SK-N-SH (cell line): Measurements from ENCODE around the gene B3GALT5. TPM values are rescaled to one million over a fixed set of nuclear protein-coding genes. Genes with fewer than 3 reads are reported as not detected.

ENCODE experiments used
- CTCF ChIA-PET: fragments of 300-600, 350-600 bp; formaldehyde crosslinking; extraction: SDS; loops from one replicate; lab custom pipeline; 2021; lab: Yijun Ruan, JAX
- POLR2A ChIA-PET: fragments of 350-600 bp; sonication (Branson Sonifier 250); formaldehyde crosslinking; extraction: SDS; loops from one replicate; lab custom pipeline; 2020; ENCODE audit warnings: antibody characterized with exemption, inconsistent platforms; lab: Yijun Ruan, JAX
- DNase-seq: peaks from one replicate; pipeline ENCODE4 v3.0.0; 2012
- H2AFZ ChIP-seq: fragments of 200-600 bp; sonication (generic); 2 replicates; pipeline ENCODE4 v1.8.1; 2016; ENCODE audit warnings: antibody characterized with exemption, mild to moderate bottlenecking, low read depth
- H3F3A ChIP-seq: fragments of 200-600 bp; sonication (generic); replicated peaks from 2 replicates; pipeline ENCODE3; 2016; ENCODE audit warnings: antibody characterized with exemption, mild to moderate bottlenecking; ENCODE audit not compliant: insufficient read depth
- H3K27ac ChIP-seq, 2 experiments: fragments of 200-500 bp in 1 of 2; fragments of 200-600 bp in 1 of 2; sonication (Bioruptor generic) in 1 of 2; sonication (generic), shearing (Covaris generic) in 1 of 2; 2 replicates each; pipeline versions ENCODE4 v1.5.1 to v1.6.1; 2014 to 2016; ENCODE audit warnings: low read depth in 2 of 2, inconsistent platforms in 1 of 2, low read length in 1 of 2, mild to moderate bottlenecking in 1 of 2, mixed read lengths in 1 of 2
- H3K27me3 ChIP-seq: fragments of 200-600 bp; sonication (generic), shearing (Covaris generic); 2 replicates; pipeline ENCODE4 v1.6.1; 2016; ENCODE audit warnings: mixed run types; ENCODE audit not compliant: insufficient read depth
- H3K36me3 ChIP-seq, 2 experiments: fragments of 200-500 bp in 1 of 2; fragments of 200-600 bp in 1 of 2; sonication (Bioruptor generic) in 1 of 2; sonication (generic) in 1 of 2; replicated peaks in 1 of 2; 2 replicates each; pipeline versions ENCODE3 to v1.5.1; 2014 to 2016; ENCODE audit warnings: low read length in 1 of 2, mild to moderate bottlenecking in 1 of 2; ENCODE audit not compliant: insufficient read depth in 2 of 2, control insufficient read depth in 1 of 2
- H3K4me1 ChIP-seq, 2 experiments: fragments of 200-500 bp in 1 of 2; fragments of 200-600 bp in 1 of 2; sonication (Bioruptor generic) in 1 of 2; sonication (generic), shearing (Covaris generic) in 1 of 2; 2 replicates each; pipeline versions ENCODE4 v1.5.1 to v1.6.1; 2014 to 2016; ENCODE audit warnings: low read depth in 1 of 2, low read length in 1 of 2, mixed run types in 1 of 2; ENCODE audit not compliant: insufficient read depth in 2 of 2, control insufficient read depth in 1 of 2
- H3K4me2 ChIP-seq: fragments of 200-600 bp; sonication (generic), shearing (Covaris generic); 2 replicates; pipeline ENCODE4 v1.6.1; 2017; ENCODE audit warnings: mixed run types
- H3K4me3 ChIP-seq, 2 experiments: fragments of 200-500 bp in 1 of 2; fragments of 200-600 bp in 1 of 2; sonication (Bioruptor generic) in 1 of 2; sonication (generic), shearing (Covaris generic) in 1 of 2; 2 replicates each; pipeline versions ENCODE4 v1.5.1 to v1.8.1; 2014 to 2016; ENCODE audit warnings: low read depth in 2 of 2, inconsistent platforms in 1 of 2, low read length in 1 of 2, mild to moderate bottlenecking in 1 of 2, mixed read lengths in 1 of 2, moderate library complexity in 1 of 2
- H3K79me2 ChIP-seq: fragments of 200-600 bp; sonication (generic); 2 replicates; pipeline ENCODE4 v1.8.1; 2017; ENCODE audit warnings: mild to moderate bottlenecking; ENCODE audit not compliant: insufficient read depth
- H3K9ac ChIP-seq: fragments of 200-600 bp; sonication (generic); 2 replicates; pipeline ENCODE4 v1.6.1; 2017; ENCODE audit warnings: mixed run types
- H3K9me2 ChIP-seq: fragments of 200-600 bp; sonication (generic); 2 replicates; pipeline ENCODE4 v1.6.1; 2017; ENCODE audit warnings: mixed run types
- H3K9me3 ChIP-seq: fragments of 200-600 bp; sonication (generic); 2 replicates; pipeline ENCODE4 v1.6.1; 2017; ENCODE audit warnings: mixed run types, mild to moderate bottlenecking, moderate library complexity
- H4K20me1 ChIP-seq: fragments of 200-600 bp; sonication (generic); 2 replicates; pipeline ENCODE4 v1.6.1; 2017; ENCODE audit warnings: mild to moderate bottlenecking, mixed run types; ENCODE audit not compliant: insufficient read depth
- ELF1 ChIP-seq: IDR thresholded peaks from 2 replicates; pipeline ENCODE4 v1.4.0; 2012
- EP300 ChIP-seq, 2 experiments: IDR thresholded peaks; 2 replicates each; pipeline versions ENCODE4 v1.4.0 to v1.6.1; 2012; ENCODE audit warnings: borderline replicate concordance in 1 of 2, low read depth in 1 of 2, low read length in 1 of 2
- FOSL2 ChIP-seq: IDR thresholded peaks from 2 replicates; pipeline ENCODE4 v1.4.0; 2012; ENCODE audit warnings: low read depth, mild to moderate bottlenecking, moderate library complexity, borderline replicate concordance
- FOXJ3 ChIP-seq: sonication (generic); formaldehyde crosslinking; IDR thresholded peaks from 2 replicates; pipeline ENCODE4 v1.5.1; 2020; ENCODE audit warnings: mild to moderate bottlenecking, missing genetic modification reagents
- GABPA ChIP-seq: IDR thresholded peaks from 2 replicates; pipeline ENCODE4 v1.4.0; 2012; ENCODE audit warnings: low read depth, mild to moderate bottlenecking
- MEF2A ChIP-seq: IDR thresholded peaks from 2 replicates; pipeline ENCODE4 v1.4.0; 2012; ENCODE audit warnings: low read depth, borderline replicate concordance
- NRF1 ChIP-seq: IDR thresholded peaks from 2 replicates; pipeline ENCODE4 v1.6.1; 2012; ENCODE audit warnings: low read depth, mild to moderate bottlenecking, low read length
- RFX5 ChIP-seq: IDR thresholded peaks from 2 replicates; pipeline ENCODE4 v1.6.1; 2012; ENCODE audit warnings: mild to moderate bottlenecking, improper control_type of control experiment, low read length
- TCF12 ChIP-seq: IDR thresholded peaks from 2 replicates; pipeline ENCODE4 v1.4.0; 2012
- TEAD4 ChIP-seq: IDR thresholded peaks from 2 replicates; pipeline ENCODE4 v1.4.0; 2012; ENCODE audit warnings: mild to moderate bottlenecking, borderline replicate concordance; ENCODE audit not compliant: insufficient read depth
- WGBS: methylation state at CpG from one replicate; pipeline ENCODE4 v1.1.6; 2017; ENCODE audit warnings: low lambda C conversion rate; 5-methylcytosine and 5-hydroxymethylcytosine counted together
- polyA plus RNA-seq, 3 experiments: library from polyadenylated mRNA; depleted of rRNA; stranded (reverse); fragments of >200 nt; gene quantifications; 2 replicates each; pipeline ENCODE4 v1.2.3, GENCODE V29; 2012
- TF ChIP-seq, protein P1 (sequence below): fragments of 150-350 bp; IDR thresholded peaks from 2 replicates; pipeline ENCODE4 v1.6.1; 2017; ENCODE audit warnings: antibody characterized with exemption, low read length, low read depth, borderline replicate concordance
- TF ChIP-seq, protein P2 (sequence below): IDR thresholded peaks from 2 replicates; pipeline ENCODE4 v1.4.0; 2012; ENCODE audit warnings: low read depth, borderline replicate concordance
- TF ChIP-seq, protein P3 (sequence below): IDR thresholded peaks from 2 replicates; pipeline ENCODE4 v1.4.0; 2012; ENCODE audit warnings: low read depth, borderline replicate concordance

The B3GALT5 gene
- polyA plus RNA-seq, 1 of the 3 experiments (the other 2 are of a cell fraction), result 0.35 TPM

DNA sequence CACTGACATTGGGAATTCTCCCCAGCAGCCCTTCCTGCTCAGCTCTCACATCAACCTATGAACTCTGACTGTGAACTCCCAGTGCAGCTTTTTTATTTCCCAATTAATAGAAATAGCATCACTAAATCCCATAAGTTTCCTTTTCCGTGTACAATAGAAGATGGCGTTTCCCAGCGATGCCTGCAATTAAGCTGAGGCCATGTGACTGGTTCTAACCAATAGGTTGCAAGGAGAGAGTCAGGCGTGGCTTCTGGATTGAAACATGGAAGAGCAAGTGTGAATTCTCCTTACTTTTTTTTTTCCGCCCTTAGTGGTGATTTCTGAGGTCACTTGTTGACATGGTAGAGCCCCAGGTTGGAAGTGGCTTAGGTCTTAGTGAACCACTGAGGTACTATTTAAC, 73.3 kb downstream of the B3GALT5 start:
- Histone ChIP-seq H3K9ac (no peak overlapping the region), H3K36me3 (no peaks in the 10 kb centered on the region), H3K9me3 (no peaks in the 10 kb centered on the region), H3K4me2 (no peak overlapping the region), H3K4me1 (no peaks in the 10 kb centered on the region), H2AFZ (no peak overlapping the region), H3K27ac (no peak overlapping the region), H3K79me2 (no peaks in the 10 kb centered on the region), H3K9me2 (no peaks in the 10 kb centered on the region), H3K4me3 (no peak overlapping the region), H4K20me1 (no peaks in the 10 kb centered on the region), H3K27me3 (no peaks in the 10 kb centered on the region), H3F3A (no peaks in the 10 kb centered on the region)
- TF ChIP-seq RFX5 (no peak), NRF1 (no peak), TEAD4 (no peak), ELF1 (no peak), GABPA (no peak), EP300 (IDR thresholded peaks at IDR 0.05; ENCODE audit: borderline replicate concordance in 1 of 2, low read depth in 1 of 2, low read length in 1 of 2) (no peak), FOSL2 (no peak)
- TF ChIP-seq, protein P1, sequence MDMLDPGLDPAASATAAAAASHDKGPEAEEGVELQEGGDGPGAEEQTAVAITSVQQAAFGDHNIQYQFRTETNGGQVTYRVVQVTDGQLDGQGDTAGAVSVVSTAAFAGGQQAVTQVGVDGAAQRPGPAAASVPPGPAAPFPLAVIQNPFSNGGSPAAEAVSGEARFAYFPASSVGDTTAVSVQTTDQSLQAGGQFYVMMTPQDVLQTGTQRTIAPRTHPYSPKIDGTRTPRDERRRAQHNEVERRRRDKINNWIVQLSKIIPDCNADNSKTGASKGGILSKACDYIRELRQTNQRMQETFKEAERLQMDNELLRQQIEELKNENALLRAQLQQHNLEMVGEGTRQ, result no peak
- no peak for DNase-seq
- ChIA-PET CTCF (interaction anchor here (0.9 to 1.4 kb wide), 4 partner anchors 10 to 168 kb away, joined by 3 read pairs; no protein-coding TSS in a partner anchor), POLR2A (no interaction called here)
- WGBS, result 75% methylated on average over 5 of the region's 5 CpGs

DNA sequence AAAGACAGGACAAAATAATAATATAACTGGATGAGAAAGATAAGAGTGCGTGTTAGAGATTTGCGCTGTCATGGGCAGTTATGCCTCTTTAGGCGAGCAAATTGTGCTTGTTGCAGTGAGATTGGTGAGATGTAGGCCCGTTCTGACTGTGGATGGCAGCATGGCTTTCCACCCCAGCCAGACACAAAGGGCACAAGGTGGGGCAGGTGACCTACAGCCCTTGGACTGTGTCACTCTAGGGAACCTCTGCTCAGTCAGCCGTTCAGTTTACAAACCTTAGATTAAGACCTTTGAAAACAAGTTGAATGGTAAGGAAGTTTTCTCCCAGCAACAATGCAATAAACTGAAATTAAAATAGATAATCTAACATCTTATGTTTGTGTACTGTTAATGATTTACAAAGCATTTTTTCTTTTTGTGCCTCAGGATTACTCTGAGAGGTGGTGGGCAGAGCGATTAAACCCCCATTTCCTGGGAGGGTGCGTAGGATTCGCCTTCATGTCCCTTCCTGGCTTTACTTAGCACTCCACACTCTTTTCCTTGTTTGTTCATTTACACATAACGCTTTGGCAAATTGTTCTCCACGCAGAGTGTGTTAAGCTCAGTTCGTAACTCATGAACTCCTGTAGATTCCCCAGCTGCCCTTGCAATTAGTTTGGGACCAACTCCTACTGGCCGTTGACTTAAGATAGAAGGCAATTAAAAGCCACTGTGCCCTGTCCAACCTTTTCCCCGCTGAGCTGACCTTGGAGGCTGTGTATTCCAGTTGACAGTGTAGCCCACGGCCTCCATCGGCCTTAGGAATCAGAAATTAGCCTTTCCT, 74.1 kb downstream of the B3GALT5 start:
- Histone ChIP-seq H4K20me1 (no peaks in the 10 kb centered on the region), H3K4me1 (no peaks in the 10 kb centered on the region), H3K4me3 (no peak overlapping the region), H3K27ac (no peak overlapping the region), H3K9ac (no peak overlapping the region), H3K9me2 (no peaks in the 10 kb centered on the region), H3K27me3 (no peaks in the 10 kb centered on the region), H3K79me2 (no peaks in the 10 kb centered on the region), H3K9me3 (no peaks in the 10 kb centered on the region), H3F3A (no peaks in the 10 kb centered on the region), H2AFZ (no peak overlapping the region), H3K36me3 (no peaks in the 10 kb centered on the region), H3K4me2 (no peak overlapping the region)
- 54% methylated on average over 14 of the region's 15 CpGs for WGBS
- CTCF ChIA-PET, result interaction anchor here (1.3 to 1.4 kb wide), 2 partner anchors 9 to 15 kb away, joined by 3 read pairs; no protein-coding TSS in a partner anchor
- POLR2A ChIA-PET, result no interaction called here
- no peak for DNase-seq
- TF ChIP-seq FOSL2 (no peak), TCF12 (no peak), MEF2A (no peak), FOXJ3 (CRISPR knock-in tag) (no peak)
- TF ChIP-seq, protein P2, sequence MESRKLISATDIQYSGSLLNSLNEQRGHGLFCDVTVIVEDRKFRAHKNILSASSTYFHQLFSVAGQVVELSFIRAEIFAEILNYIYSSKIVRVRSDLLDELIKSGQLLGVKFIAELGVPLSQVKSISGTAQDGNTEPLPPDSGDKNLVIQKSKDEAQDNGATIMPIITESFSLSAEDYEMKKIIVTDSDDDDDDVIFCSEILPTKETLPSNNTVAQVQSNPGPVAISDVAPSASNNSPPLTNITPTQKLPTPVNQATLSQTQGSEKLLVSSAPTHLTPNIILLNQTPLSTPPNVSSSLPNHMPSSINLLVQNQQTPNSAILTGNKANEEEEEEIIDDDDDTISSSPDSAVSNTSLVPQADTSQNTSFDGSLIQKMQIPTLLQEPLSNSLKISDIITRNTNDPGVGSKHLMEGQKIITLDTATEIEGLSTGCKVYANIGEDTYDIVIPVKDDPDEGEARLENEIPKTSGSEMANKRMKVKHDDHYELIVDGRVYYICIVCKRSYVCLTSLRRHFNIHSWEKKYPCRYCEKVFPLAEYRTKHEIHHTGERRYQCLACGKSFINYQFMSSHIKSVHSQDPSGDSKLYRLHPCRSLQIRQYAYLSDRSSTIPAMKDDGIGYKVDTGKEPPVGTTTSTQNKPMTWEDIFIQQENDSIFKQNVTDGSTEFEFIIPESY, result no peak
- TF ChIP-seq, protein P3, sequence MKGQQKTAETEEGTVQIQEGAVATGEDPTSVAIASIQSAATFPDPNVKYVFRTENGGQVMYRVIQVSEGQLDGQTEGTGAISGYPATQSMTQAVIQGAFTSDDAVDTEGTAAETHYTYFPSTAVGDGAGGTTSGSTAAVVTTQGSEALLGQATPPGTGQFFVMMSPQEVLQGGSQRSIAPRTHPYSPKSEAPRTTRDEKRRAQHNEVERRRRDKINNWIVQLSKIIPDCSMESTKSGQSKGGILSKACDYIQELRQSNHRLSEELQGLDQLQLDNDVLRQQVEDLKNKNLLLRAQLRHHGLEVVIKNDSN, result no peak
